Activated CD8-positive, alpha-beta memory T cell treated with anti-CD3 and anti-CD28 coated beads for 1 hour (primary cell): ENCODE data around the gene GRXCR2.
"Not testable (repeated sequence)": the region's sequence is repeated elsewhere in the genome, so short reads cannot be mapped to it uniquely, and the experiment has no call there.

Source experiments
- DNase-seq, 2 donors: peaks; one replicate each; pipeline ENCODE4 v3.0.0-alpha.2; 2020; ENCODE audit warnings: low read depth in 1 of 2; ENCODE audit errors: extremely low read depth in 1 of 2

Gene GRXCR2

GRCh38 chr5:145887976-145888574 is 15.3 kb upstream of the GRXCR2 start:
- no peak for DNase-seq

- no peak for DNase-seq
Measured at GRCh38 chr5:145887217-145887616, 14.4 kb upstream of the GRXCR2 start.

DNA sequence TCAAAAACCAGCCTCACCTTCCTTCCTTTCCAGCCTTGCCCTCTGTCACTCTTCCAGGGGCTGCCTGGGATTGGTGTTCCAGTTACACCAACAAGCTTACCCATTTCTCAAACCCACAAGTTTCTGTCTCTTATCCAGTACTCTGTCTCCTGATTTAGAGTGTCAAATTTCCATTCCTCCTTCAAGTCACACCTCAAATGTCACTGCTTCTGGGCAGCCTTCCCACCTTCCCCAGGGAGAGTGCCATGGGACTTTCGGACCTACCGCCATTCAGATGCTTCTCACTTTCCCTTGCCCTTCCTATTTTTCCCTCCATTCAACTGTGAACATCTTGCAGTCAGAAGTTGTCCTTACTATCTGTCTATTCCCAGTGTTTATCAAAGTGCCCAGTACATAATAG is 2.0 kb upstream of the GRXCR2 start:
- no peak for DNase-seq

GRCh38 chr5:145872486-145872885 is 328 bp downstream of the GRXCR2 start:
- no peak for DNase-seq

- DNase-seq: no peak
Measured at GRCh38 chr5:145869753-145870152, 3.1 kb downstream of the GRXCR2 start.

GRCh38 chr5:145867806-145868205 is 5.0 kb downstream of the GRXCR2 start:
- DNase-seq: no peak

DNA sequence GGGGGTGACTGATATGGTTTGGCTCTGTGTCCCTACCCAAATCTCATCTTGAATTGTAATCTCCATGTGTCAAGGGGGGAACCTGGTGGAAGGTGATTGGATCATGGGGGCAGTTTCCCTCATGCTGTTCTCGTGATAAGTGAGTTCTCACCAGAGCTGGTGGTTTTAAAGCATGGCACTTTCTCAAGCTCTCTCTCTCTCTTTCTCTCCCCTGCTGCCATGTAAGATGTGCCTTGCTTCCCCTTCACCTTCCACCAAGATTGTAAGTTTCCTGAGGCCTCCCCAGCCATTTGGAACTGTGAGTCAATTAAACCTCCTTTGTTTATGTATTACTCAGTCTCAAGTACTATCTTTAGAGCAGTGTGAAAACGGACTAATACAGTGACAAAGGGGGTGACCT is 8.4 kb downstream of the GRXCR2 start:
- not testable (repeated sequence) for DNase-seq

DNA sequence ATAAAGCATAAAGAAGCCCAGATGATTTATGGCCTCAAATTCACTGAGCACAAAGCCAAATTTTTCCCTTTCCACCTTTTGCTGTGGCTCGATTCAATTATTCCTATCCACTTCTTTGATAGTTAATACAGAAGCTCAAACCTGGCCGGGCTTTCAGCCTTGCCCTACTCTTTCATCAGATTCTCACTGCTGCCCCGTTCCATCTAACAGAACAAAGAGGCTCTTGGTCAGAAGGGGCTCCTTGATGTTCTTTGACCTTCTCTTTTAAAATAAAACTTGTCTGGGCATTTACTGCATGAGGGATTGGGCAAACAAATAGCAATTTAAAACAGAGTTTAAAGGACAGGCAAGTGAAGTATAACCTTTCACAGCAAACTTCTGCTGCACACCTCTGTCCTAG is 9.8 kb downstream of the GRXCR2 start:
- no peak for DNase-seq

GRCh38 chr5:145859897-145860296 is 12.9 kb downstream of the GRXCR2 start:
- DNase-seq: no peak

- DNase-seq: no peak
Measured at GRCh38 chr5:145859453-145859852, 13.4 kb downstream of the GRXCR2 start.

DNA sequence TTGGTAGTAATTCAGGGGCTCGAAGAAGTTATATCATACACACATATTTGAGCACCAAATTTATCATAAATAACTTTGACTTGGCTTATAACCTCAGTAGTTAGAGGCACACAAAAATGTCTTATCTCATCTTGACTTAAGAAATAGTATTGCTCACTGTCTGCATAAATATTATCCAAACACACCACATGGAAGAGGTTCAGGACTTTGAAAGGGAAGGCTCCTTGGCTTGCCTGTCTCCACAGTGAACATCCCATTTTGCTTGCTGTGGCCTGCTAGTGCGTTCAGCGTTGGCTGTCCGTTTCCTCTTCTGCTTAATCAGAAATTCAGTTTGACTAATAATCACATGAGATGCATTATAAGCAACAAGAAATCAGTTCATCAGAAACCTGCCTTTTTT is 13.9 kb downstream of the GRXCR2 start:
- no peak for DNase-seq

DNA sequence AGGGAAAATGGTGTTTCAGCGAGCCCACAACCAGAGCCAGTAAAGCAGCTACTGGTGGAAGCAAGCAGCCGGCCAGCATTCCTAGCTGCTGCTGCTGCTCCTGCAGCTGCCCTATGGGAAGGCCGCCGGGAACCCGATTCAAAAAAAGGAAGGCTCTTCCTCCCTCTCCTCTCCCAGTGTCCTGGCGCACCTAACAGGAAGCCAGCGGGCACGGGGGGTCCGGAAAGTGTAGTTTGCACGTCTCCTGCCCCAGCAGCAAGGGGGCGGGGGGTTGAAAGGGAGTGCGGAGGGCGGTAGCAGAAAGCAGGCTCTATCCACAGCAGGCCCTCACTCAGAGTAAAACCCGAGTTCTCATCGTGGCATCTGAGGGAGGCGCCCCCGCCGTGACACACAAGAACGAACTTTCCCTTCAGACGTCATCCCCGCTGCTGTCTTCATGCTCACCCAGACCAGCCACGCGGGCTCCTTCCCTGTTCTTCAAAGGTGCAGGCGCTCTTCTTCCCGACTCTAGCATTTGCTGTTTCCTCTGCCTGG is 16.5 kb downstream of the GRXCR2 start:
- no peak for DNase-seq

- no peak for DNase-seq
Measured at GRCh38 chr5:145855763-145856267, 17.0 kb downstream of the GRXCR2 start.

DNA sequence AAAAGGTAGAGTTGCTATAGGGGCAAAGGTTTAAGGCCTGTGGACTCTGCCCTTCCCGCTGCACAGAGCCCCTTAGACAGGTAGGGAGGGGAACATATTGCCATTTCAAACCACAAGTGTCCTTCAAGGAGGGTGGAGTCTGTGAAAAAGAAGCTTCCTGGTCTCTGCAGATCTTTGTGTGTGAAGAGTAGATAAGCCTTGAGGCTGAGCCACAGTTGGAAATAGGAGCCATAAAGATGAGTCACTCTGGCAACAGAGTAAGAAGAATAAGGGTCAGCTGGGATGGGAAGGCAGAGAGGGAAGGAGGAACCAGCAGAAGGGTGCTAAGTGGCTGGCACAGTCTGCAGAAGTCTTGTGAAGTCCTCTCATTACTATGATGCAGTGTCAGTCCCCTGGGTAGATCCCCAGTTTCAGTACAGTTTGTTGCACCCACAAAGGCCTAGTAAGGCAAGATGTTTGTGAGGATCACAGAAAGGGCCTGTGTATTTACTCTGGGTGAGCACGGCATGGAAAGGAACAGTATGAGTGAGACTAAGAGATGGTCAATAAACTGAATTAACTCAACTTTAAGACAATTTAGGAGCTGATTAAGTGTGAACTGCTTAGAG is 18.1 kb downstream of the GRXCR2 start:
- DNase-seq: no peak

GRCh38 chr5:145853781-145854376 is 18.9 kb downstream of the GRXCR2 start:
- no peak for DNase-seq

DNA sequence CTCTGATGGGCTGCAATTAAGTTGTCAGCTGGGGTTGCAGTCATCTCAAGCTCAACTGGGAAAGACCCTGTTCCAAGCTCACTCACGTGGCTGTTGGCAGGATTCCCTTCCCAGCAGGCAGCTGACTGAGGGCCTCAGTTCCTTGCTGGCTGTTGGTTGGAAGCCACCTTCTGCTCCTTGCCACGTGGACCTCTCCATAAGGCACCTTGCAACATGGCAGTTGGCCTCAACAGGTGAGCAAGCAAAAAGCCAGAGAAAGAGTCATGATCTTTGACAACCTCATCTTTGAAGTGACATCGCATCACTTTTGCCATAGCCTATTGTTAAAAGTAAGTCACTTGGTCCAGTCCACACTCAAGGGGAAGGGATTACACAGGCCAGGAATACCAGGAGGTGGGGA is 19.8 kb downstream of the GRXCR2 start:
- no peak for DNase-seq

DNA sequence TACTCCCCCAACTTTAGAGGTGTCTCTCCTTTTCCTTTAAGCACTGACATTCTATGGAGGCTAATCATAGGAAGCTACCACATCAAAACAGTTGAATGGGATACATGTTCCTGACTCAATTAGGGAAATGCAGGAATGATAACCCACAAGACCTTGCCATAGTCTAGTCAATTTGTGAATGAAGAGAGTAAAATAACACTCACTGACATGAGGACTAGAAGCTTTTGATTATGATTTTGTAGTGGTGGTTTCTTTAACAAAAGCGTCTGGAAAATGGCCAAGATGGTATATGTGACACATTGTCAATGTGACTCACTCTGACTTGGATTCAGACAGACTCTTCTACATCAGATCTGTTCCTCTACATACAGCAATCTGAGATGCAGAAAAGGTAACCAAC is 24.0 kb downstream of the GRXCR2 start:
- no peak for DNase-seq

GRCh38 chr5:145847499-145848497 is 25.0 kb downstream of the GRXCR2 start:
- DNase-seq: no peak

DNA sequence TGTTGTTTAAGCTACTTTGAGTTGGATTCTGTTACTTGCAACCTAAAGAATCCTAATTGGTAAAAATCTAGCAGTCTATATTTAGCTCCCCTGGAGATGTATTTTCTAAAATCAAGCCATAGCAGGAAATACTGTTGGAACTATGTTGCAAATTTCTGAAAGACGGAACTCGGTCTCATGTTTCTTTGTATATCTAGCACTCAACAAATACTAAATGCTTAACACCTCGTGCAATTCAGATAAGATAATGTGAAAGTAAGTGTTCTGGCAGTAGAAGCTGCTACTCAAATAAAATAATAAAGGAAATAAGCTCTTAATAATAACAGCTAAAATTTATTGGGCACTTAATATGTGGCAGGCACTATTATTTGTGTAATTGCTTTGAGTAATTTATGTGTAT is 26.7 kb downstream of the GRXCR2 start:
- DNase-seq: no peak

DNA sequence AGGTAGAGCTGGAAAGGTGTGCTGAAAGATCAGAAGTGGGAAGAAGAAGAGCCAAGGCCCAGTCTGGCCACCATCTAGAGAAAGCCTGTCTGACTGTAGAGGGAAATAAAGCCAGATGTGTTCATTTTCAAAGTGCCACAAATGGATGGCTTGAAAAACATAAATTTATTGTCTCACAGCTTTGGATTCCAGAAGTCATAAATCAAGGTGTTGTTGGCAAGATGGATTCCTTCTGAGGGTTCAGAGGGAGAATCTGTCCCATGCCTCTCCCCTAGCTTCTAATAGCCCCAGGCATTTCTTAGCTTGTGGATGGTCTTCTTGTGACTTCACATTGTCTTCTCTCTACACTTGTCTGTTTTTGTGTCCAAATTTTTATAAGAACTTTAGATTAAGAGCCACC is 31.5 kb downstream of the GRXCR2 start:
- no peak for DNase-seq
